ENCODE measurements around the gene WNT5A. TPM values are rescaled to one million over a fixed set of nuclear protein-coding genes. Genes with fewer than 3 reads are reported as not detected.
A peak's percentile ranks its signal among the peaks of the same experiment; 100 is the strongest.

Gene WNT5A
- total RNA-seq, 1 donor from 2014 or later: 5.5 TPM

DNA sequence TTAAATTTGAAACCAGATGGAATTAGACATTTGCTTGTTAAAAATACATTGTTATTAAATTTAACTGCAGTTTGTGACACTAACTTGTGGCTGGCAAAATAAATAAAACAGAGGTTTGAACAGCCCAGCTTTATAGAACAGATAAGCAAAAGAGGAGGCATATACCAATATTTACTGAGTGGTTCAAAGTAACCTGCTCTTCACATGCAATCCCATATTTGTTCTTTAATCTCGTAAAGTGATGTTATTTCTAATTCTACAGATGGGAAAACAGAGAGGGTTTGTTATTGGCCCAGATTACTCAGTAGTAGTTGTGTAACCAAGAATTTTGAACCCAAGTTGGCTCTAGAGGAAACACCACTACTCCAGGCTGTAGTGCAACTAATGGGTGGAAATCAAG, 37.6 kb downstream of the WNT5A start:
- H3K27ac Mint-ChIP-seq: no peak overlapping the region
- TF ChIP-seq, protein P1, sequence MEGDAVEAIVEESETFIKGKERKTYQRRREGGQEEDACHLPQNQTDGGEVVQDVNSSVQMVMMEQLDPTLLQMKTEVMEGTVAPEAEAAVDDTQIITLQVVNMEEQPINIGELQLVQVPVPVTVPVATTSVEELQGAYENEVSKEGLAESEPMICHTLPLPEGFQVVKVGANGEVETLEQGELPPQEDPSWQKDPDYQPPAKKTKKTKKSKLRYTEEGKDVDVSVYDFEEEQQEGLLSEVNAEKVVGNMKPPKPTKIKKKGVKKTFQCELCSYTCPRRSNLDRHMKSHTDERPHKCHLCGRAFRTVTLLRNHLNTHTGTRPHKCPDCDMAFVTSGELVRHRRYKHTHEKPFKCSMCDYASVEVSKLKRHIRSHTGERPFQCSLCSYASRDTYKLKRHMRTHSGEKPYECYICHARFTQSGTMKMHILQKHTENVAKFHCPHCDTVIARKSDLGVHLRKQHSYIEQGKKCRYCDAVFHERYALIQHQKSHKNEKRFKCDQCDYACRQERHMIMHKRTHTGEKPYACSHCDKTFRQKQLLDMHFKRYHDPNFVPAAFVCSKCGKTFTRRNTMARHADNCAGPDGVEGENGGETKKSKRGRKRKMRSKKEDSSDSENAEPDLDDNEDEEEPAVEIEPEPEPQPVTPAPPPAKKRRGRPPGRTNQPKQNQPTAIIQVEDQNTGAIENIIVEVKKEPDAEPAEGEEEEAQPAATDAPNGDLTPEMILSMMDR (IDR thresholded peaks at IDR 0.05; ENCODE audit: unreplicated experiment): no peak
- H3K9me3 Mint-ChIP-seq (ENCODE audit: low read depth): no peaks in the 10 kb centered on the region
- no peak for DNase-seq (ENCODE audit: low spot score, unreplicated experiment)
- no peak overlapping the region for H3K4me3 Mint-ChIP-seq (ENCODE audit: low read depth)
- no peaks in the 10 kb centered on the region for H3K36me3 Mint-ChIP-seq (ENCODE audit: insufficient read depth)
- peaks cover 17% of the 10 kb centered on the region for H3K4me1 Mint-ChIP-seq (ENCODE audit: low read depth)
- H3K27me3 Mint-ChIP-seq: peaks cover 31% of the 10 kb centered on the region

DNA sequence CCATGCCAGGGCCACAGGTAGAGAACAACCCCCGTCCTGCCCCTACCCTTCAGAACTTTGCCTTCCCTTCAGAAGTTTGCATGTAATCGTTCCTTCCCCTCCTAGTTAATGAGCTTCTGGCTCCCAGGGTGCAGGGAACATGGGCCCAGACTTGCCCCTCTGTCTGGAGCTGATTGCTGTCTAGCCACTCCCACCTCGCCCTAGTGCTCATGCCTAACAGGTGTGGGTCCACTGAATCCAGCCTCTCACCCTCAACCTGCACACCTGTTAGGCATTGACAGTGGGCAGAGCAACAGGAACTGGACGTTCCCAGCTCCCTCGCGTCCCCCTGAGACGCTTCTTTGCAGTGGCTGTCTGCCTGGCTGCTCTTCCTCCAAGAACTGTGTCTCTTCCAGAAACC, 40.3 kb downstream of the WNT5A start:
- no peak for DNase-seq (ENCODE audit: low spot score, unreplicated experiment)
- Mint-ChIP-seq H3K36me3 (ENCODE audit: insufficient read depth) (no peaks in the 10 kb centered on the region), H3K4me3 (ENCODE audit: low read depth) (no peak overlapping the region), H3K9me3 (ENCODE audit: low read depth) (no peaks in the 10 kb centered on the region), H3K27me3 (peaks cover 20% of the 10 kb centered on the region), H3K27ac (no peak overlapping the region), H3K4me1 (ENCODE audit: low read depth) (peaks cover 17% of the 10 kb centered on the region)
- TF ChIP-seq, protein P1 (IDR thresholded peaks at IDR 0.05; ENCODE audit: unreplicated experiment): no peak

DNA sequence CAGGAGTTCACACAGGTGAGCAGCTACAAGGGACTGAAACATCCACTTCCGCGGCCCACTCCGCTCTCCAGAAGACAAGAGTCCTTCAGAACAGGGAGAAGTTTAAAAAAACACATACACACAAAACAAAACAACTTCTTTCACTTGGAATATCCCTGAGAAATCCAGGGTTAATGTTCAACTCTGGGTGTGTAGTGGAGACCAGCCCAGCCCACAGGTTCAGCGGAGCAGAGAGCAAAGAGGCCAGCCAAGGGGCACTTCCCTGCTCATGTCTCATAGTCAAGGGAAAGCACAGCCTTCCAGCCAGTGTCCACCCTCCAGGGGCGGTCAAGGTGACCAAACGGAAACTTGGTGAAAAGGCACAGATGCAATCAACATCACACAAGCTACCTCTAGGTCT, 41.6 kb downstream of the WNT5A start:
- TF ChIP-seq, protein P1 (IDR thresholded peaks at IDR 0.05; ENCODE audit: unreplicated experiment): no peak
- H3K36me3 Mint-ChIP-seq (ENCODE audit: insufficient read depth): no peaks in the 10 kb centered on the region
- no peak for DNase-seq (ENCODE audit: low spot score, unreplicated experiment)
- peak overlapping the region; percentile 82 for H3K27ac Mint-ChIP-seq
- H3K27me3 Mint-ChIP-seq: peaks cover 12% of the 10 kb centered on the region
- no peak overlapping the region for H3K4me3 Mint-ChIP-seq (ENCODE audit: low read depth)
- peaks cover 17% of the 10 kb centered on the region for H3K4me1 Mint-ChIP-seq (ENCODE audit: low read depth)
- no peaks in the 10 kb centered on the region for H3K9me3 Mint-ChIP-seq (ENCODE audit: low read depth)

DNA sequence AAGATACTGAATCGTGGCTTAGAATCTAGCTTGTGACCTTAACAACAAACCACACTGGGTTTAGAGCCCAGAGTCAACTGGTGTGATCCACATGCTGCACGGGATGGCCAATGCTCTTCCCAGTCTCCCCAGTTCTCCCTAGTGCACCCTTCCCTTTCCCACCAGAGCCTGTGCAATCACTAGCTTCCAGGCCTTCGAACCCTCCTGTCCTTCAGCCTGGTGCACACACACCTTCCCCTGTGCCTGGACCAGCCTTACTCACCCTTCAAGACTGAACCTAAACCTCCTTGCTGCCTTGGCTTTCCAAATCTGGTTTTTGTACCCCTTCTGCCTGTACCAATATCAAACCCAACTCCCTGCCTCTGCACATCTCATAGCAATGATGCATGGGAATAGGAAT, 43.8 kb downstream of the WNT5A start:
- Mint-ChIP-seq H3K36me3 (ENCODE audit: insufficient read depth) (no peaks in the 10 kb centered on the region), H3K4me1 (ENCODE audit: low read depth) (peaks cover 17% of the 10 kb centered on the region), H3K27ac (no peak overlapping the region), H3K27me3 (peaks cover 12% of the 10 kb centered on the region), H3K4me3 (ENCODE audit: low read depth) (no peak overlapping the region), H3K9me3 (ENCODE audit: low read depth) (no peaks in the 10 kb centered on the region)
- TF ChIP-seq, protein P1 (IDR thresholded peaks at IDR 0.05; ENCODE audit: unreplicated experiment): no peak
- DNase-seq (ENCODE audit: low spot score, unreplicated experiment): no peak

DNA sequence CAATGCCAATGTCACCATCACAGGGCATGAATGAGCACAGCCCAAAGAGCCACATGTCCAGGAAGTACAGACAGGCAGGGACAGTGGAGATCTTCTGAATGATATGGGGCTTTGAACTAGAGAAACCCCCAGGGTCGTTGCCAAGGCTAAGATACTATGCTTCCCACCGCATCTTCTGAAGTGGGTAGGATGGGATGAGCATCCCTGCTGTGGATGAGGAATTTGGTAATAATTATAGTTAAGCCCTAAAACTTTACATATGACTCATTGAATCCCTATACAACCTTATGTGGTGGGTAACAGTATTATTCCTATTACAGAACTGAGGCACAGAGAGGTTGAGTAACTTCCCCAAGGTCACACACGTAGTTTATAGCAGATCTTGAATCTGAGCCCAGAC, 44.2 kb downstream of the WNT5A start:
- no peaks in the 10 kb centered on the region for H3K9me3 Mint-ChIP-seq (ENCODE audit: low read depth)
- H3K4me3 Mint-ChIP-seq (ENCODE audit: low read depth): no peak overlapping the region
- H3K4me1 Mint-ChIP-seq (ENCODE audit: low read depth): peaks cover 17% of the 10 kb centered on the region
- TF ChIP-seq, protein P1 (IDR thresholded peaks at IDR 0.05; ENCODE audit: unreplicated experiment): no peak
- DNase-seq (ENCODE audit: low spot score, unreplicated experiment): no peak
- H3K36me3 Mint-ChIP-seq (ENCODE audit: insufficient read depth): no peaks in the 10 kb centered on the region
- H3K27me3 Mint-ChIP-seq: peaks cover 12% of the 10 kb centered on the region
- no peak overlapping the region for H3K27ac Mint-ChIP-seq

Data from progenitor cell of endocrine pancreas (in vitro differentiated cells).